HCEC 1CT (cell line): Measurements from ENCODE around the gene NTN3.

Experiments
- DNase-seq: peaks from one replicate; pipeline ENCODE4 v3.0.0-alpha.2; 2017

The NTN3 gene

DNA sequence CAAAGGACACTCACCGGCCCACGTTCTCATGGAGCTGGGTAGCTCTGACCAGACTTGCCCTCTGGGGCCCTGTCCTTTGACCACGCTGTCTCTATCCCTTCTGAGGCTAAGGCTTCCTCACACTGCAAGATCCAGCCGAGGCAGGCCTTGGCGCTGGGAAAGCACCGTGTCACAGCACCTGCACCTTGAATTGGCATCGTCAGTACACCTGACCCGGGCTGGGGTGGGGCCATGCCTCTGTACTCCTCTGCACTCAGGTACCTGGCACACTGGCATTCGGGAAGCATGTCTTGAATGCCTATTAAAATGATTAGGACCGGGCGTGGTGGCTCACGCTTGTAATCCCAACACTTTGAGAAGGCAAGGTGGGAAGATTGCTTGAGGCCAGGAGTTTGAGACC lies 9.9 kb downstream of the NTN3 start:
- no peak for DNase-seq

DNA sequence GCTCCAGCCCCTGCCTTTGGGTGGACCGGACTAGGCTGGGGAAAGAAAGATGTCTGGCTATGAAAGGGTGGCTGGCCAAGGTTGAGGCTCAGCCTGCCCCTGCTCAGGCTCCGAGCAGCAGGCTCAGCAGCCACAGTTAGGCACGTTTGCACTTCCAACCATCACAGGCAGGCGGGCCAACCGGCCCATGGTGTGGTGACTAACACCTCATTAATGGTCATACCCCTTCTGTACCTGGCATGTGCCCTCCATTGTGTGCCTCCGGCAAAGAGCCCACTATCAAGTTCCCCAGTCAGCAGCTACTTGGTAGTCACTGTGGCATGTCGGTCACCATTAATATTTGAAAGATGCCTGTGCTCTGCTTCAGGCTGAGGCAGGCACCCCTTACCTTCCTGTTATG lies 10.6 kb downstream of the NTN3 start:
- no peak for DNase-seq

GRCh38 chr16:2482249-2482648 lies 11.2 kb downstream of the NTN3 start:
- no peak for DNase-seq

GRCh38 chr16:2482708-2483534 lies 11.8 kb downstream of the NTN3 start:
- DNase-seq: peak; percentile 54

GRCh38 chr16:2483939-2484897 lies 13.1 kb downstream of the NTN3 start:
- no peak for DNase-seq

- DNase-seq: no peak
These were observed 13.9 kb downstream of the NTN3 start for GRCh38 chr16:2484898-2485508.

- no peak for DNase-seq
These were observed 14.9 kb downstream of the NTN3 start for GRCh38 chr16:2485811-2486507.

DNA sequence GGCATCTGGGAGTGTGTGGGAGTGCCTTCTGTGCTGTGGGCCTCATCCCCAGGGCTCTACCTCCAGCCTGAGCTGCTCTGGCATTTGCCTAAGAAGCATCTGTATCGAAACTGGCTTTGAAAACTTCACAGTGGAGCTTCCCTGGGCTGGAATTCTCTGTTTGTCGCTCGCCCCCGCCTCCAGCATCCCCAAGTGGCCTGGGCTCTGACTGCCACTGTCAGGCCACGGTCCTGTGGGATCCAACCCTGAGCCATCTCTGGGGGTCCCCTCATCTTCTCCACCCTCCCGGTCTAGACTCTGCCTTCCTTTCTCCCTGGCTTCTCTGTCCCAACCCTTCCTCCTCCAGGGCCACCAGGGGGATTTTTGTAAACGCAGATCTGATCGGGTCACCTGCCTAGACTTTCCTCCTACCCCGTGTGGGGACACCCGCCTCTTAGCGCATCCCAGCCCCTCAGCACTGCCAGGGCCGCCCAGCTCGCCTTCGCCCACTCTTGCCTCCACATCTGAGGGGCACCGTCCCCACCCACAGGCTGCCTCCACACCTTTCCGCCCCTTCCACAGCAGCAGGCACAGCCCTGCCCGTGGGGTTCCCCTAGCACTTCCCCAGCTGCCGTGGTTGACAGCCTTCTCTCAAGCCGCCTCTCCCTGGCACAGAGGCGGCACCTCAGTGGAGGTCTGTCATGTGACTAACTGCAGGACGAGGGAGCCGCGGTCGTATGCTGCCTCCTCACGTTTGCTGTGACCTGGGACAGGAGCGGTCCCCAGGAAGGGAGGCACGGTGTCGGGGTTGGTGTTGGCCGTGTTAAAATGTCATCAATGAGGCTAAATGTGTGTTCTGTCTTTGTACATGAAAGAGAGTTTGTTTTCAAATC lies 15.8 kb downstream of the NTN3 start:
- no peak for DNase-seq

- DNase-seq: no peak
These were observed 16.4 kb downstream of the NTN3 start for GRCh38 chr16:2487517-2487842.

- no peak for DNase-seq
These were observed 16.9 kb downstream of the NTN3 start for GRCh38 chr16:2487903-2488531.

DNA sequence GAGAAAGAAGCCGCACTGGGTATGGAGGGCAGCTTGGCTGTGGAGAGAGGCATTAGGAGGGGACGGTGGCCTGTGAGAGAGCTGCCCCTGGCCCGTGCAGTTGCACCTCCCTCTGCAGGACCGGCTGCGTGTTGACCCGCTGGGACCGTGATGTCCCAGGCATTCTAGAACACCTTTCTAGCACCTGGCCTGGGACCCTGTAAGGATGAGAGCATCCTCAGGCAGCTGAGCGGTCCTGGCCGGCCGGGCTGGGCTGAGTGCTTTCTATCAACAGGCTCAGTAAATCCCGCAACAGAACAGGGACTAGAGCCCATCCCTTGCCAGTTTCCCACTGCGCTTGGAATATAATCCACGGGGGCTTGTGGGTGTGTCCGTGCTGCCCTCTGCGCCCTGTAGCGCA lies 18.5 kb downstream of the NTN3 start:
- no peak for DNase-seq

- DNase-seq: no peak
These were observed 19.4 kb downstream of the NTN3 start for GRCh38 chr16:2490190-2491105.

- no peak for DNase-seq
These were observed 21.2 kb downstream of the NTN3 start for GRCh38 chr16:2492292-2492691.

GRCh38 chr16:2493605-2494004 lies 22.5 kb downstream of the NTN3 start:
- no peak for DNase-seq

DNA sequence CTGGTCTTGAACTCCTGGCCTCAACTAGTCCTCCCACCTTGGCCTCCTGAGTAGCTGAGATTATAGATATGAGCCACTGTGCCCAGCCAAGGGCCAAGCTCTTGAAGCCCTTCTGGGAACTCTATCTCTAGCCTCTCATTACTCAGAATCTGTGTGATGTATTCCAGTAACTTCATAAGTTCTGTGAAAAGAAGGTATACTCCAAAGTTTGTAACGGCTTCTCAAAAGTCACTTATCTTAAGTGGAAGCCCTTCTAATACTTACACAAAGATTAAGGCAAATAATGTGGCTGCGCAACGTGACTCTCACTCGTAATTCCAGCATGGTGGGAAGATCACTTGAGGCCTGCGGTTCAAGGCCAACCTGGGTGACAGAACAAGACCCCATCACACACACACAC lies 23.5 kb downstream of the NTN3 start:
- DNase-seq: no peak

DNA sequence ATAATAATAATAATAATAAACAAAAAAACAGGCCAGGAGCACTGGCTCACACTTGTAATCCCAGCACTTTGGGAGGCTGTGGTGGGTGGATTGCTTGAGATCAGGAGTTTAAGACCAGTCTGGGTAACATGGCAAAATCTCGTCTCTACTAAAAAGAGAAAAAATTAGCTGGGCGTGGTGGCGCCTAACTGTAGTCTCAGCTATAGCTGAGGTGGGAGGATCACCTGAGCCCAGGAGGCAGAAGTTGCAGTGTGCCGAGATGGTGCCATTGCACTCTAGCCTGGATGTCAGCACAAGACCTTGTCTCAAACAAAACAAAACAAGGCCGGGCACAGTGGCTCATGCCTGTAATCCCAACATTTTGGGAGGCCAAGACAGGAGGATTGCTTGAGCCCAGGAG lies 23.9 kb downstream of the NTN3 start:
- DNase-seq: no peak

- no peak for DNase-seq
These were observed 25.4 kb downstream of the NTN3 start for GRCh38 chr16:2496223-2497115.

DNA sequence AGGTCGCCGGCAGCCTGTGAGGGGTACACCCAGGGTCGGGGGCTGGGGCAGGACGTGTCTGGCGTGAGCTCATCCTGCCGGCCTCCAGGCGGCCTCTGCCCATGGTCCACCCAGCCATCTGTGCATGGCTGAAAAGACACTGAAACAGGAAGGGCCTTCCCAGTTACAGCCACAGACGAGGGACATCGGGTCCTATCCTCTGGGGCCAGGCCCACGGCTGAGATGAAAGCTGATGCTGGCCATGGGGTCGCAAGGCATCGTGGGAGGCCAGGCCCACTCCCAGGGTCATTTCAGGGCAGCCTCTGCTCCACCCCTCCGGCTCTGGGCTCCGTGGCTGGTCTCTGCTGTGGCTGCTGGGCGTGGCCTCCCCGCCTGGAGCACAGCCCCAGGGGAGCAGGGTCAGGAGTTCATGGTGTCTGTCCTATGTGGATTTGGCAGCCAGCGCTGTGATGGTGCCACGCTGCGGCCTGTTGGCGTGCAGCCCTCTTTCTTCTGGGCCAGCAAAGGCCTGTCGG lies 26.1 kb downstream of the NTN3 start:
- no peak for DNase-seq
